Mammary microvascular endothelial cell (primary cell): ENCODE results near the gene ZNF302. TPM values are rescaled to one million over a fixed set of nuclear protein-coding genes. Genes with fewer than 3 reads are reported as not detected.

Experiments used
- total RNA-seq: library from RNA; depleted of rRNA; stranded (reverse); fragments of >200 nt; gene quantifications from 2 replicates; pipeline ENCODE4 v1.2.3, GENCODE V29; 2015

ZNF302 gene
- 6.3 and 8.7 TPM in 2 replicates for total RNA-seq

DNA sequence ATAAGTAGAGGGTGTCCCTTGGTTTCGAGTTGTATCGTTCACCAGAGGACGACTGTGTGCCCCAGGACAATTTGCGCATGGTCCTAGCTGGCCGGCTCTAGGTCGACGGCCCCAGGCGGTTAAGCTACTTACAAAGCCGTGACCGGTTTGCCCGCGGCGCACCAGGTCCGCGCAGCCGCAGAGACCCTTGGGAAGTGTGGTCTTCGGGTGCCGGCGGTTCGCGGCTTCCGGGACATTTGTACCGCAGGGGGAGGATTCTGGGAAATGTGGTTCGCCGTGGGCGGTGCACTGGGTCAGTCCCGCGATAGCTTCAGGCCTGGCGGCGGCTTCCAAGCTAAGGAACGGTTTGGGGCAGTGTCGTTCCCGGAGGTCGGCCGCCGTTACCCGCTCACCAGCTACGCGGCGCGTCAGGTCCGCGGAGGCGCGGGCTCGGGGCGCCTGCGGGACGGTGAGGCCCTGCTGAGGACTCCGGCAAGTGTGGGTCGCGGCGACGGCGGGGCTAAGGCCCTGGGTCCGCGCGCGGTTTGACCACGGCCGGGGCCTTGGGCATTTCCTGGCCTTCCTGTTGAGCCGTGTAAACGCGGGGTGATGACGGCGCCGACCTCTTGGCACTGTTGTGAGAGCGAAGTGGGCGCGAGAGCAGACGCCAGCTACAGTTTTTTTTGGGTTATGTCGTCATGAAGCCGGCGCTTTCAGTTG is at the start of gene ZNF302:
ZNF302 (plus strand) TSS at position 293 of the 699 bp plus-strand sequence. CDS start 1,127 bp downstream, outside the sequence.

DNA sequence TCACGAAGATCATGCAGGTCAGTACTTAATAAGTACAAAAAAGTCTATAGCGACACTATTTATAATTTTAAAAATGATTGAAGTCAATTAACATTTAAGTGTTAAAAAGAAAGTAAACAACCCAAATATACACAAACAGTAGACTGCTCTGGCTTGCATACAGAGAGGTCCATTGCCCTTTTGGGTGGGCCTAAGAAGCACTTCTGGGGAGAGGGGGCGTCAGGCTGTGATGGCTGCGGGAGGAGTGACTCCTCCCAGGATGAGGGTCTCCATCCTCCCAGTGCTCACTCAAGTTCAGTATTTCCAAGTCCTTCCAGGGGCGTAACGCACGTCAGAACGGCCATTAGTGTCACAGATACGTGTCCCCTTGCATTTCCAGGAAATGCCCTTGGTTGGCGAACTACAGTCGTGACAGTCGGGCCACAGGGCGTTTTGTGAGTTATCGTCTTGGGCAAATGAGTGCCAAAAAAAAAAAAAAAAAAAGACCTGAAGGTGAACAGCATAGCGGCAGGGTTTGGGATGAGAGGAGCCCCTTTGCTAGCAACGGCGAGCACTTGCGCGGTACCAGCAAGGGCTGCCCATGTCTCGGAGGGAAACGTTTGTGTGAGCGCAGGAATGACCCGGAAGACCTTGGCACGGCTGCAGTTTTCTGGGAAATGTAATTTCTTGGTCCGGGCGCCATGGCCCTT is 637 bp upstream of the ZNF302 start, which contains the start of gene SCGB2B2:
SCGB2B2 (minus strand) TSS at position 463 of the 689 bp plus-strand sequence. CDS start 82,596 bp downstream, outside the sequence.

DNA sequence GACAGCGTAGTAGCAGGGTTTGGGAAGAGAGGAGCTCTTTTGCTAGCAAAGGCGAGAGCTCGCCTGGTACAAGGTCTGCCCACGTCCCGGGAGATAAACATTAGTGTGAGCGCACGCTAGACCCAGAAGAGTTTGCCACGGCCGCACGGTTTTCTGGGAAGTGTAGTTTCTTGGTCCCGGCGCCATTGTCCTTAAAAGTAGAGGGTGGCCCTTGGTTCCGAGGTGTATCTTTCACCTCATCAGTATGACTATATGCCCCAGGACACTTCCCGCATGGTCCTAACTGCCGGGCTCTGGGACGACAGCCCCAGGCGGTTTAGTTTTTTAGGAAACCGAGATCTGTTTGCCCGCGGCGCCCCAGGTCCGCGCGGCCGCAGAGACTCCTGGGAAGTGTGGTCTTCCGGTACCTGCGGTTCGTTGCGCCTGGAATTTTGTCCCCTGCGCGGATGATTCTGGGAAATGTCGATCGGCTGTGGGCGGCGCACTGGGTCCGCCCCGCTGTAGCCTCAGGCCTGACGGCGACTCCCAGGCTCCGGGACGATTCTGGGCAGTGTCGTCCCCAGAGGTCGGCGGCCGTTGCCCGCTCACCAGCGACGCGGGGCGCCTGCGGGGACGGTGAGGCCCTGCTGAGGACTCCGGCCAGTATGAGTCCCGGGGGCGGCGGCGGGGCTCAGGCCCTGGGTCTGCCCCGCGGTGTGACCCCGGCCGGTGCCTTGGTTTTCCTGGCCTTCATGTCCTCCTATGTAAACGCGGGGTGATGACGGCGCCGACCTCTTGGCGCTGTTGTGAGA is 56.5 kb downstream of the ZNF302 start, which contains the start of gene ZNF181:
ZNF181 (plus strand) TSS at position 498 of the 791 bp plus-strand sequence. CDS start 795 bp downstream, outside the sequence.

Other genes starting within 250 kb of the ZNF302 start
- 76.3 and 96.4 TPM in 2 replicates for gene UBA2, start 249.3 kb upstream of the ZNF302 start, total RNA-seq
- 14.9 and 28.2 TPM in 2 replicates for gene WTIP, start 195.9 kb upstream of the ZNF302 start, total RNA-seq
- gene SCGB2B2, start 519 bp upstream of the ZNF302 start, total RNA-seq, result 0.20 TPM in 1 of 2 replicates, not detected in the other
- 4.6 and 12.7 TPM in 2 replicates for gene ZNF181, start 56.6 kb downstream of the ZNF302 start, total RNA-seq
- 3.2 and 6.3 TPM in 2 replicates for gene ZNF599, start 95.5 kb downstream of the ZNF302 start, total RNA-seq
- gene ZNF30, start 249.2 kb downstream of the ZNF302 start, total RNA-seq, result 2.8 and 3.5 TPM in 2 replicates